Measurements from ENCODE around the gene TRPM7. TPM values are rescaled to one million over a fixed set of nuclear protein-coding genes. Genes with fewer than 3 reads are reported as not detected.

TRPM7 gene
- total and polyA plus RNA-seq, 2 of the 8 experiments (the other 6 are each of a cell fraction or from before 2014, with no cell fraction given), result 7.5 to 33.2 TPM

GRCh38 chr15:50686469-50687301, at the start of gene TRPM7 (continued):
- TF ChIP-seq SP4 (IDR thresholded peaks at IDR 0.05; ENCODE audit: low read length), result no peak
- peak; percentile 45 for TF ChIP-seq NRF1 (IDR thresholded peaks at IDR 0.05; ENCODE audit: low read depth, low read length)
- no peak for TF ChIP-seq CTBP2 (IDR thresholded peaks at IDR 0.05; ENCODE audit: borderline replicate concordance, insufficient read depth, insufficient read length, low read length)
- TF ChIP-seq ATF2 (IDR thresholded peaks at IDR 0.05; ENCODE audit: low read length), result no peak
- peak; percentile 67 for TF ChIP-seq E2F6 (IDR thresholded peaks at IDR 0.05)
- no peak for TF ChIP-seq BCL11A (IDR thresholded peaks at IDR 0.05; ENCODE audit: low read depth in 2 of 2, low read length in 2 of 2)
- peak; percentile 88 for TF ChIP-seq CEBPB (IDR thresholded peaks at IDR 0.05; ENCODE audit: low read depth, low read length)
- TF ChIP-seq SAP30 (IDR thresholded peaks at IDR 0.05; ENCODE audit: insufficient read depth, insufficient replicate concordance, low read length), result no peak
- TF ChIP-seq JUN (IDR thresholded peaks at IDR 0.05; ENCODE audit: low read depth, low read length), result no peak
- TF ChIP-seq RBBP5 (IDR thresholded peaks at IDR 0.05; ENCODE audit: borderline replicate concordance, low read depth, low read length), result peak; percentile 87
- TF ChIP-seq BRCA1 (IDR thresholded peaks at IDR 0.05; ENCODE audit: low read depth, low read length), result no peak
- TF ChIP-seq CREB1 (IDR thresholded peaks at IDR 0.05), result peak; percentile 70
- TF ChIP-seq PHF8 (conservative IDR thresholded peaks at IDR 0.05; ENCODE audit: low read depth, low read length), result peak; percentile 96
- TF ChIP-seq CHD2 (IDR thresholded peaks at IDR 0.05; ENCODE audit: low read length), result no peak
- TF ChIP-seq EZH2 (IDR thresholded peaks at IDR 0.05; ENCODE audit: low read depth, low read length, severe bottlenecking), result no peak
- no peak for TF ChIP-seq CBX8 (IDR thresholded peaks at IDR 0.05; ENCODE audit: borderline replicate concordance, low read depth, low read length)
- peak; percentile 96 for TF ChIP-seq ASH2L (IDR thresholded peaks at IDR 0.05; ENCODE audit: low read length)
- TF ChIP-seq TAF1 (IDR thresholded peaks at IDR 0.05; ENCODE audit: low read depth, low read length), result peak; percentile 82
- peak; percentile 92 for TF ChIP-seq MAX (IDR thresholded peaks at IDR 0.05)
- no peak for TF ChIP-seq TCF12 (IDR thresholded peaks at IDR 0.05; ENCODE audit: low read depth, low read length)
- TF ChIP-seq KDM5A (IDR thresholded peaks at IDR 0.05; ENCODE audit: low read length), result 0 out of 2 replicates have a peak, but pooled peaks have one; percentile 10

Measured in H1 (cell line).